ENCODE results near the gene SH3BGR. TPM values are rescaled to one million over a fixed set of nuclear protein-coding genes. Genes with fewer than 3 reads are reported as not detected.

The SH3BGR gene
- total and polyA plus RNA-seq, 8 donors, result 1.6 to 4.1 (median 3.6) TPM

GRCh38 chr21:39461419-39461818 is 9.6 kb downstream of the SH3BGR start:
- Histone ChIP-seq H3K27ac (no peak overlapping the region), H3K27me3 (no peaks in the 10 kb centered on the region), H3K4me3 (no peak overlapping the region), H3K9me3 (no peaks in the 10 kb centered on the region), H3K36me3 (no peaks in the 10 kb centered on the region), H3K4me1 (no peaks in the 10 kb centered on the region)
- no peak for TF ChIP-seq CTCF (IDR thresholded peaks at IDR 0.05)
- intact Hi-C loops (cut with DNase I), result no loop called here
- DNase-seq (no peak), ATAC-seq (no peak)

GRCh38 chr21:39463308-39463707 is 11.5 kb downstream of the SH3BGR start:
- Histone ChIP-seq H3K4me1 (no peaks in the 10 kb centered on the region), H3K36me3 (no peaks in the 10 kb centered on the region), H3K27me3 (no peaks in the 10 kb centered on the region), H3K4me3 (no peak overlapping the region), H3K27ac (no peak overlapping the region), H3K9me3 (no peaks in the 10 kb centered on the region)
- TF ChIP-seq CTCF (IDR thresholded peaks at IDR 0.05), result no peak
- ATAC-seq, result no peak
- no peak for DNase-seq
- intact Hi-C loops (cut with DNase I), result no loop called here

GRCh38 chr21:39466584-39466983 is 14.8 kb downstream of the SH3BGR start:
- intact Hi-C loops (cut with DNase I), result no loop called here
- Histone ChIP-seq H3K9me3 (no peaks in the 10 kb centered on the region), H3K4me1 (no peaks in the 10 kb centered on the region), H3K36me3 (no peaks in the 10 kb centered on the region), H3K27ac (no peak overlapping the region), H3K4me3 (no peak overlapping the region), H3K27me3 (no peaks in the 10 kb centered on the region)
- ATAC-seq, result no peak
- TF ChIP-seq CTCF (IDR thresholded peaks at IDR 0.05), result no peak
- DNase-seq, result no peak

GRCh38 chr21:39467746-39468145 is 16.0 kb downstream of the SH3BGR start:
- no peak for ATAC-seq
- Histone ChIP-seq H3K27me3 (no peaks in the 10 kb centered on the region), H3K9me3 (no peaks in the 10 kb centered on the region), H3K36me3 (no peaks in the 10 kb centered on the region), H3K27ac (no peak overlapping the region), H3K4me1 (no peaks in the 10 kb centered on the region), H3K4me3 (no peak overlapping the region)
- DNase-seq, result no peak
- intact Hi-C loops (cut with DNase I), result no loop called here
- TF ChIP-seq CTCF (IDR thresholded peaks at IDR 0.05), result no peak

GRCh38 chr21:39468559-39468958 is 16.8 kb downstream of the SH3BGR start:
- Histone ChIP-seq H3K4me1 (no peaks in the 10 kb centered on the region), H3K4me3 (no peak overlapping the region), H3K36me3 (no peaks in the 10 kb centered on the region), H3K9me3 (no peaks in the 10 kb centered on the region), H3K27ac (no peak overlapping the region), H3K27me3 (no peaks in the 10 kb centered on the region)
- intact Hi-C loops (cut with DNase I), result no loop called here
- TF ChIP-seq CTCF (IDR thresholded peaks at IDR 0.05), result no peak
- no peak for DNase-seq
- ATAC-seq, result no peak
